Esophagus muscularis mucosa (tissue), 4 donors: ENCODE measurements around the gene KCTD1. TPM values are rescaled to one million over a fixed set of nuclear protein-coding genes. Genes with fewer than 3 reads are reported as not detected.

Experiments
- DNase-seq: peaks from one replicate; pipeline ENCODE4 v3.0.0-alpha.2; 2017; ENCODE audit errors: extremely low spot score
- H3K27ac ChIP-seq, 4 donors: fragments of 200-600 bp; sonication (generic); replicated peaks in 1 of 4; 1 replicate in 3 of 4; 2 replicates in 1 of 4; pipeline ENCODE4 v1.5.1; 2016 to 2019; ENCODE audit warnings: mild to moderate bottlenecking in 1 of 4
- H3K27me3 ChIP-seq, 4 donors: fragments of 200-600 bp; sonication (generic); one replicate each; pipeline versions ENCODE4 v1.5.1 to v1.6.0; 2016 to 2019
- H3K36me3 ChIP-seq, 4 donors: fragments of 200-600 bp; sonication (generic); one replicate each; pipeline ENCODE4 v1.5.1; 2016 to 2019
- H3K4me1 ChIP-seq, 4 donors: fragments of 200-600 bp; sonication (generic); one replicate each; pipeline ENCODE4 v1.5.1; 2016 to 2019
- H3K4me3 ChIP-seq, 4 donors: fragments of 200-600 bp; sonication (generic); 1 replicate in 2 of 4; 2 replicates in 2 of 4; pipeline ENCODE4 v1.5.1; 2016 to 2019; ENCODE audit warnings: mild to moderate bottlenecking in 4 of 4, moderate library complexity in 1 of 4
- H3K9me3 ChIP-seq, 4 donors: fragments of 200-600 bp; sonication (generic); 1 replicate in 3 of 4; 2 replicates in 1 of 4; pipeline ENCODE4 v1.5.1; 2016 to 2019
- EP300 ChIP-seq: sonication (generic); formaldehyde crosslinking; IDR thresholded peaks from one replicate; pipeline ENCODE4 v1.6.1; 2017; ENCODE audit warnings: antibody characterized with exemption
- POLR2A ChIP-seq: fragments of 450-650 bp; IDR thresholded peaks from one replicate; pipeline ENCODE4 v1.6.1; 2017; ENCODE audit warnings: antibody characterized with exemption, moderate library complexity, mild to moderate bottlenecking, low read depth
- POLR2AphosphoS5 ChIP-seq, 2 donors: sonication (generic); formaldehyde crosslinking; IDR thresholded peaks; one replicate each; pipeline ENCODE4 v1.6.1; 2017; ENCODE audit warnings: antibody characterized with exemption in 2 of 2
- WGBS: methylation state at CpG from one replicate; pipeline ENCODE4 v1.1.5; 2018; 5-methylcytosine and 5-hydroxymethylcytosine counted together
- intact Hi-C: fragments of 100-400 bp; cut with DNase I; formaldehyde crosslinking; loops from one replicate; pipeline ENCODE4 v1.15.1; 2023
- total RNA-seq, 4 donors: library from RNA; depleted of rRNA; stranded (reverse); fragments of >200 nt; gene quantifications; one replicate each; pipeline versions ENCODE4 v1.1.0 to v1.2.1, GENCODE V29; 2016
- TF ChIP-seq, protein P1 (sequence below), 3 experiments: fragments of 200-600 bp in 2 of 3; fragments of 450-650 bp in 1 of 3; sonication (generic) in 2 of 3; IDR thresholded peaks; one replicate each; pipeline ENCODE4 v1.5.1; 2017 to 2019; ENCODE audit warnings: antibody characterized with exemption in 3 of 3, mild to moderate bottlenecking in 2 of 3, moderate library complexity in 1 of 3

KCTD1 gene
- total RNA-seq, 4 donors from 2014 or later: 7.1 to 17.6 (median 12.7) TPM

DNA sequence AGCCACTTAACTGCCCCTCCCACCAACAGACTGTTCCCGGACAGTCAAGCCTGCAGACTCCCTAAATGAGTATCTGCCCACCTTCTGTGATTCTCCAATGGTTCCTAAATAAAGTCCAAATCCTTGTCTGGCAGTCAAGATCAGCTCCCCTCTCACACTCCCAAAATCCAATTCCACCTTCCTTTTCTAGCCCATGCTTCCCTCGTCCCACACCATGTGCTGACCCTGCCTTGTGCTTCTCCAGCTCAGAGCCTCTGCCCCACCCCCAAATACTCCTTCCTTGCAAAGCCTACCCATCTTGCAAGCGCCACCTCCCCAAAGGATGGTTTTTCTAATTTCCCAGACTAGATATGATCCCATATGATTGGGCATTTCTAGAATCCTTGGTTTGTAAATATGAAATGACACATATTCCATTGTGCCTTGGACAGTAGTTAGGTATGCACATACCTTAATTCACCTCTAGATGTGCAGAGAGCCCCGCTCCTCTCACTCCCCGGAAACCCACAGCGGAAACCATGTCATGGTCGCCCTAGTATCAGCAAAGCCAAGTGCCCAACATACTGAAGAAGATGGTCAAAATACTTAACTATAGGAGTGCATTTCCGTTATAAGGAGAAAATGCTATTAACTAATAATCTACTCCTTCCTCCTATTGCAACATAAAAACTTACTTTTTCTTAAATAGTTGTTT lies 97.2 kb downstream of the KCTD1 start:
- peaks cover 0 to 22% (median 10%) of the 10 kb centered on the region in 4 donors for H3K36me3 ChIP-seq
- DNase-seq: peak; percentile 77
- H3K4me3 ChIP-seq: no peak overlapping the region
- no peaks in the 10 kb centered on the region for H3K4me1 ChIP-seq
- intact Hi-C loops: no loop called here
- H3K27me3 ChIP-seq: peaks cover 0 to 4% (median 0%) of the 10 kb centered on the region in 4 donors
- 94% methylated on average over 8 of the region's 8 CpGs for WGBS
- H3K27ac ChIP-seq: no peak overlapping the region
- H3K9me3 ChIP-seq: no peaks in the 10 kb centered on the region
- TF ChIP-seq EP300: no peak
- no peak for TF ChIP-seq POLR2AphosphoS5 (IDR thresholded peaks at IDR 0.05)
- no peak for TF ChIP-seq POLR2A
- TF ChIP-seq, protein P1, sequence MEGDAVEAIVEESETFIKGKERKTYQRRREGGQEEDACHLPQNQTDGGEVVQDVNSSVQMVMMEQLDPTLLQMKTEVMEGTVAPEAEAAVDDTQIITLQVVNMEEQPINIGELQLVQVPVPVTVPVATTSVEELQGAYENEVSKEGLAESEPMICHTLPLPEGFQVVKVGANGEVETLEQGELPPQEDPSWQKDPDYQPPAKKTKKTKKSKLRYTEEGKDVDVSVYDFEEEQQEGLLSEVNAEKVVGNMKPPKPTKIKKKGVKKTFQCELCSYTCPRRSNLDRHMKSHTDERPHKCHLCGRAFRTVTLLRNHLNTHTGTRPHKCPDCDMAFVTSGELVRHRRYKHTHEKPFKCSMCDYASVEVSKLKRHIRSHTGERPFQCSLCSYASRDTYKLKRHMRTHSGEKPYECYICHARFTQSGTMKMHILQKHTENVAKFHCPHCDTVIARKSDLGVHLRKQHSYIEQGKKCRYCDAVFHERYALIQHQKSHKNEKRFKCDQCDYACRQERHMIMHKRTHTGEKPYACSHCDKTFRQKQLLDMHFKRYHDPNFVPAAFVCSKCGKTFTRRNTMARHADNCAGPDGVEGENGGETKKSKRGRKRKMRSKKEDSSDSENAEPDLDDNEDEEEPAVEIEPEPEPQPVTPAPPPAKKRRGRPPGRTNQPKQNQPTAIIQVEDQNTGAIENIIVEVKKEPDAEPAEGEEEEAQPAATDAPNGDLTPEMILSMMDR (IDR thresholded peaks at IDR 0.05): no peak

GRCh38 chr18:26448714-26449159 lies 99.6 kb downstream of the KCTD1 start:
- no peaks in the 10 kb centered on the region for H3K9me3 ChIP-seq
- H3K4me1 ChIP-seq: no peaks in the 10 kb centered on the region
- no peak overlapping the region for H3K4me3 ChIP-seq
- peaks cover 0 to 4% (median 0%) of the 10 kb centered on the region in 4 donors for H3K27me3 ChIP-seq
- peak overlapping the region in 1 of 4 donors; percentile 46 for H3K27ac ChIP-seq
- no peaks in the 10 kb centered on the region for H3K36me3 ChIP-seq
- DNase-seq: no peak
- intact Hi-C loops: no loop called here
- WGBS: 82% methylated on average over 8 of the region's 8 CpGs
- TF ChIP-seq, protein P1 (IDR thresholded peaks at IDR 0.05): no peak
- peak in 1 of 2 donors; percentile 3 for TF ChIP-seq POLR2AphosphoS5 (IDR thresholded peaks at IDR 0.05)

GRCh38 chr18:26443853-26444252 lies 104.5 kb downstream of the KCTD1 start:
- no peak for DNase-seq
- H3K36me3 ChIP-seq: no peaks in the 10 kb centered on the region
- H3K27ac ChIP-seq: no peak overlapping the region
- TF ChIP-seq, protein P1 (IDR thresholded peaks at IDR 0.05): no peak
- TF ChIP-seq POLR2A (no peak), POLR2AphosphoS5 (IDR thresholded peaks at IDR 0.05) (no peak), EP300 (no peak)
- intact Hi-C loops: no loop called here
- H3K9me3 ChIP-seq: no peaks in the 10 kb centered on the region
- no peak overlapping the region for H3K4me3 ChIP-seq
- H3K27me3 ChIP-seq: no peaks in the 10 kb centered on the region
- peaks cover 0 to 2% (median 0%) of the 10 kb centered on the region in 4 donors for H3K4me1 ChIP-seq

DNA sequence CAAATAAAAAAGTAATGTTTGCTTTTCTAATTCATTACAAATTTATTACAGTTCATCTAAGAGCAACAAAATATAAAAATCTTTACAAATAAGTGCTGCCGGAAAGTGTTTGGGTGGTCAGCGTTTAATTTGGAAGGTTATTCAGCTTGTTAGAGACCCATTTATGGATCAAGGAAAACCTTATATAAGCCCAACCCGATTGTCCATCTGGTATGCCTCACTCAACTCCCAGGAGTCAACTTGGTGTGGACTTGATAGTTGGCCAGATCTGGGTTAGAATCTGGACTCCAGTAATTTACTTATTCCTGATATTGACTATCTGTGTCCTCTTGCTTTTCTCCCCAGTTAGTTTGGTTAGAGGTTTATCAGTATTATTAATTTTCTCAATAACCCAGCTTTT lies 106.2 kb downstream of the KCTD1 start:
- no peaks in the 10 kb centered on the region for H3K36me3 ChIP-seq
- intact Hi-C loops: no loop called here
- peak overlapping the region in 1 of 4 donors; percentile 47 for H3K27ac ChIP-seq
- DNase-seq: no peak
- H3K27me3 ChIP-seq: no peaks in the 10 kb centered on the region
- peaks cover 0 to 2% (median 0%) of the 10 kb centered on the region in 4 donors for H3K4me1 ChIP-seq
- H3K9me3 ChIP-seq: no peaks in the 10 kb centered on the region
- TF ChIP-seq EP300: no peak
- TF ChIP-seq POLR2A: no peak
- no peak for TF ChIP-seq POLR2AphosphoS5 (IDR thresholded peaks at IDR 0.05)
- TF ChIP-seq, protein P1 (IDR thresholded peaks at IDR 0.05): no peak
- peak overlapping the region in 1 of 4 donors; percentile 4 for H3K4me3 ChIP-seq
- WGBS: 30% methylated on average over 3 of the region's 3 CpGs

DNA sequence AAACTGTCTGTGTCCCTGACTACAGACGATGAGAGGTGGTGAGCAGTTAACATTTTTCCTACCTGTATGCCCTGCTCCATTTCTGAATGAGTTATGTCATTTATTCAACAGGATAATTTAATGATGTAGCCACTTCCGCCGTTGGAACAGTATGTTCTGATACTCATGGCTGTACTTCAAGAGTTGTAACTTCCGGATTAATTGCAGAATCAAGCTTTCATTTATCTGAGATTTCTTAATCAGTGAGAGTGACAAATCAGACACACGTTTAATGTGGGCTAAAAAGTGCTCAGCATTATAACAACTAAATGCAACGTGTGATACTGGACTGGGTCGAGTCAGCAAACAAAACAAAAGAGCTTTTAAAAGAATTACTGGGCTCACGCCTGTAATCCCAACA lies 107.7 kb downstream of the KCTD1 start:
- no peak for TF ChIP-seq POLR2A
- peak in 1 of 2 donors; percentile 7 for TF ChIP-seq POLR2AphosphoS5 (IDR thresholded peaks at IDR 0.05)
- Histone ChIP-seq H3K36me3 (no peaks in the 10 kb centered on the region), H3K4me1 (peaks cover 0 to 2% (median 0%) of the 10 kb centered on the region in 4 donors), H3K4me3 (no peak overlapping the region), H3K9me3 (no peaks in the 10 kb centered on the region), H3K27me3 (no peaks in the 10 kb centered on the region), H3K27ac (peak overlapping the region in 1 of 4 donors; percentile 47)
- intact Hi-C loops: no loop called here
- DNase-seq: no peak
- WGBS: 79% methylated on average over 8 of the region's 8 CpGs
